ENCODE results near the gene FER.
"Not testable (repeated sequence)": the region's sequence is repeated elsewhere in the genome, so short reads cannot be mapped to it uniquely, and the experiment has no call there.

FER gene

GRCh38 chr5:109168151-109168550 is 420.5 kb downstream of the FER start:
- Histone ChIP-seq H2BK5ac (ENCODE audit: low read length) (no peak overlapping the region), H4K5ac (ENCODE audit: low read length) (no peak overlapping the region), H3K79me2 (ENCODE audit: control insufficient read depth, insufficient read depth, low read length) (no peaks in the 10 kb centered on the region), H3K18ac (ENCODE audit: low read length) (no peak overlapping the region), H3K9ac (ENCODE audit: low read length) (no peak overlapping the region), H3K4me2 (ENCODE audit: low read length) (no peak overlapping the region), H3K36me3 (ENCODE audit: control insufficient read depth, insufficient read depth, low read length) (no peaks in the 10 kb centered on the region), H3K4ac (ENCODE audit: low read depth, low read length) (no peak overlapping the region), H3K79me1 (ENCODE audit: low read length) (no peaks in the 10 kb centered on the region), H3K23ac (ENCODE audit: low read length) (no peak overlapping the region), H4K8ac (ENCODE audit: low read depth, low read length) (no peak overlapping the region), H2BK15ac (replicated peaks; ENCODE audit: low read depth) (no peak overlapping the region), H3K27me3 (ENCODE audit: insufficient read depth, low read length, poor library complexity) (no peaks in the 10 kb centered on the region), H3K4me3 (ENCODE audit: low read length) (no peak overlapping the region), H3K27ac (ENCODE audit: low read depth, low read length) (no peak overlapping the region), H3K4me1 (ENCODE audit: control insufficient read depth, low read depth, low read length) (peaks cover 2% of the 10 kb centered on the region), H2AK5ac (ENCODE audit: low read length) (no peak overlapping the region), H3K56ac (ENCODE audit: low read length) (no peak overlapping the region), H2BK120ac (ENCODE audit: low read depth, low read length) (no peak overlapping the region)
- no peak for DNase-seq
- WGBS (ENCODE audit: extremely low coverage, insufficient coverage, low lambda C conversion rate) = no CpG with 5 or more reads among the region's 3 CpGs

- H4K8ac ChIP-seq (ENCODE audit: low read depth, low read length) = no peak overlapping the region
- no peaks in the 10 kb centered on the region for H3K79me2 ChIP-seq (ENCODE audit: control insufficient read depth, insufficient read depth, low read length)
- H3K4me3 ChIP-seq (ENCODE audit: low read length) = no peak overlapping the region
- H2BK120ac ChIP-seq (ENCODE audit: low read depth, low read length) = no peak overlapping the region
- no peak overlapping the region for H3K4ac ChIP-seq (ENCODE audit: low read depth, low read length)
- WGBS (ENCODE audit: extremely low coverage, insufficient coverage, low lambda C conversion rate) = no CpG with 5 or more reads among the region's 3 CpGs
- H3K36me3 ChIP-seq (ENCODE audit: control insufficient read depth, insufficient read depth, low read length) = no peaks in the 10 kb centered on the region
- no peak overlapping the region for H3K27ac ChIP-seq (ENCODE audit: low read depth, low read length)
- H3K23ac ChIP-seq (ENCODE audit: low read length) = no peak overlapping the region
- no peak overlapping the region for H4K5ac ChIP-seq (ENCODE audit: low read length)
- no peak overlapping the region for H3K56ac ChIP-seq (ENCODE audit: low read length)
- peaks cover 2% of the 10 kb centered on the region for H3K4me1 ChIP-seq (ENCODE audit: control insufficient read depth, low read depth, low read length)
- H3K18ac ChIP-seq (ENCODE audit: low read length) = no peak overlapping the region
- H3K27me3 ChIP-seq (ENCODE audit: insufficient read depth, low read length, poor library complexity) = no peaks in the 10 kb centered on the region
- no peak overlapping the region for H2AK5ac ChIP-seq (ENCODE audit: low read length)
- no peak overlapping the region for H3K4me2 ChIP-seq (ENCODE audit: low read length)
- H2BK5ac ChIP-seq (ENCODE audit: low read length) = no peak overlapping the region
- no peak for DNase-seq
- no peak overlapping the region for H2BK15ac ChIP-seq (replicated peaks; ENCODE audit: low read depth)
- H3K9ac ChIP-seq (ENCODE audit: low read length) = no peak overlapping the region
- H3K79me1 ChIP-seq (ENCODE audit: low read length) = no peaks in the 10 kb centered on the region
Observed at GRCh38 chr5:109170629-109171350, 423.1 kb downstream of the FER start.

DNA sequence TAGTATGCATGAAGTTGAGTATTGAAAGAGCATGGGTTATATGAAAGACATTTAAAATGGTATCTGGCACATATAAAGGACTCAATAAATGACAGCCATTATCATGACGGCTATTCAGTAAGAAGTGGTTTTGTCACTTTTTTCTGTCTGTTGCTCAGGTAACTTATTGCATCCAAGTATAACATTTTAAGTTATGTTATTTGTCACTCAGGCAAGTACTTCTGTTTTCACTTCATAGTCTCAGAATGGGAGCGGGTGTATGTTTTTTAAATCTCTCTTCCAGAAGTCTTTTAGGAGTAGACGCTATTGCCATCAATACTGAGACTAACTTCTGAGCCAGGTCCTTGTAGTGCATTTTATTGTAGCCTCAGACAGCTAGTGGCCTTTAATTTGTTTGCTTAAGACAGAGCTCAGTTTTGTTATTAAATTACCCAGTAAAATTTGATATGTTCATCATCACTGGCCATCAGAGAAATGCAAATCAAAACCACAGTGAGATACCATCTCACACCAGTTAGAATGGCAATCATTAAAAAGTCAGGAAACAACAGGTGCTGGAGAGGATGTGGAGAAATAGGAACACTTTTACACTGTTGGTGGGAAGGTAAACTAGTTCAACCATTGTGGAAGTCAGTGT is 423.9 kb downstream of the FER start:
- not testable (repeated sequence) for H3K27me3 ChIP-seq (ENCODE audit: insufficient read depth, low read length, poor library complexity); H3K4me1 ChIP-seq (ENCODE audit: control insufficient read depth, low read depth, low read length); H2BK120ac ChIP-seq (ENCODE audit: low read depth, low read length); H2BK5ac ChIP-seq (ENCODE audit: low read length); DNase-seq; H3K23ac ChIP-seq (ENCODE audit: low read length); H3K36me3 ChIP-seq (ENCODE audit: control insufficient read depth, insufficient read depth, low read length); H3K79me1 ChIP-seq (ENCODE audit: low read length); H3K4ac ChIP-seq (ENCODE audit: low read depth, low read length); H3K18ac ChIP-seq (ENCODE audit: low read length); H3K79me2 ChIP-seq (ENCODE audit: control insufficient read depth, insufficient read depth, low read length); H3K27ac ChIP-seq (ENCODE audit: low read depth, low read length); H3K56ac ChIP-seq (ENCODE audit: low read length); H2AK5ac ChIP-seq (ENCODE audit: low read length); H3K9ac ChIP-seq (ENCODE audit: low read length); H4K8ac ChIP-seq (ENCODE audit: low read depth, low read length); H4K5ac ChIP-seq (ENCODE audit: low read length); H3K4me3 ChIP-seq (ENCODE audit: low read length); H2BK15ac ChIP-seq (replicated peaks; ENCODE audit: low read depth); H3K4me2 ChIP-seq (ENCODE audit: low read length)
- WGBS (ENCODE audit: extremely low coverage, insufficient coverage, low lambda C conversion rate) = no CpG with 5 or more reads among the region's 3 CpGs

- Histone ChIP-seq H3K27me3 (ENCODE audit: insufficient read depth, low read length, poor library complexity) (no peaks in the 10 kb centered on the region), H3K4me1 (ENCODE audit: control insufficient read depth, low read depth, low read length) (peaks cover 1% of the 10 kb centered on the region), H2BK120ac (ENCODE audit: low read depth, low read length) (no peak overlapping the region), H3K56ac (ENCODE audit: low read length) (no peak overlapping the region), H3K4ac (ENCODE audit: low read depth, low read length) (no peak overlapping the region), H2BK15ac (replicated peaks; ENCODE audit: low read depth) (no peak overlapping the region), H3K36me3 (ENCODE audit: control insufficient read depth, insufficient read depth, low read length) (no peaks in the 10 kb centered on the region), H3K79me2 (ENCODE audit: control insufficient read depth, insufficient read depth, low read length) (no peaks in the 10 kb centered on the region), H4K8ac (ENCODE audit: low read depth, low read length) (no peak overlapping the region), H3K23ac (ENCODE audit: low read length) (no peak overlapping the region), H4K5ac (ENCODE audit: low read length) (no peak overlapping the region), H2BK5ac (ENCODE audit: low read length) (no peak overlapping the region), H3K79me1 (ENCODE audit: low read length) (no peaks in the 10 kb centered on the region), H3K4me2 (ENCODE audit: low read length) (no peak overlapping the region), H3K18ac (ENCODE audit: low read length) (no peak overlapping the region), H2AK5ac (ENCODE audit: low read length) (no peak overlapping the region), H3K27ac (ENCODE audit: low read depth, low read length) (no peak overlapping the region), H3K4me3 (ENCODE audit: low read length) (no peak overlapping the region), H3K9ac (ENCODE audit: low read length) (no peak overlapping the region)
- DNase-seq = no peak
- no CpG with 5 or more reads among the region's 2 CpGs for WGBS (ENCODE audit: extremely low coverage, insufficient coverage, low lambda C conversion rate)
Observed at GRCh38 chr5:109173036-109173794, 425.5 kb downstream of the FER start.

DNA sequence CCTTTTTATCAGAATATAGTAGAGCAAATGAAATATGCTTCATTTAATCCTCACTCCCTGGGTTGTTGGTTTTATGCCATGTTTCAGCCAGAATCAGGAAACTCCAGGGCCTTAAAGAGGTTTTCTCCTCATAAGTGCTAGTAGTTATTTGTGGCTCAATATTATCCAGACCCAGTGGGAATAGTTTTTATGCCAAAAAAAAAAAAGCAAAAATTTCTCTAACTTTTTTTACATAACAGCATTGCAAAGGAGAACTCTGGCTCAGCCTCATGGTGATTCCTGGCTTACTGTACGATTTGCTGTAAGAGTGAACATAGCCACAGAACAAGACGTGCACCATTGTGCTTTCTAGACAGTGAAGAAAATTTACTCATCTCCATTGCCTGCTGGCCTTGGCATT is 429.5 kb downstream of the FER start:
- Histone ChIP-seq H3K4ac (ENCODE audit: low read depth, low read length) (no peak overlapping the region), H4K8ac (ENCODE audit: low read depth, low read length) (no peak overlapping the region), H3K23ac (ENCODE audit: low read length) (no peak overlapping the region), H3K27ac (ENCODE audit: low read depth, low read length) (no peak overlapping the region), H2BK120ac (ENCODE audit: low read depth, low read length) (no peak overlapping the region), H3K79me1 (ENCODE audit: low read length) (no peaks in the 10 kb centered on the region), H2BK15ac (replicated peaks; ENCODE audit: low read depth) (no peak overlapping the region), H3K27me3 (ENCODE audit: insufficient read depth, low read length, poor library complexity) (no peaks in the 10 kb centered on the region), H3K9ac (ENCODE audit: low read length) (no peak overlapping the region), H3K36me3 (ENCODE audit: control insufficient read depth, insufficient read depth, low read length) (no peaks in the 10 kb centered on the region), H3K4me3 (ENCODE audit: low read length) (no peak overlapping the region), H3K4me2 (ENCODE audit: low read length) (no peak overlapping the region), H3K56ac (ENCODE audit: low read length) (no peak overlapping the region), H3K79me2 (ENCODE audit: control insufficient read depth, insufficient read depth, low read length) (no peaks in the 10 kb centered on the region), H2AK5ac (ENCODE audit: low read length) (no peak overlapping the region), H3K4me1 (ENCODE audit: control insufficient read depth, low read depth, low read length) (no peaks in the 10 kb centered on the region), H3K18ac (ENCODE audit: low read length) (no peak overlapping the region), H2BK5ac (ENCODE audit: low read length) (no peak overlapping the region), H4K5ac (ENCODE audit: low read length) (no peak overlapping the region)
- no CpG with 5 or more reads among the region's 2 CpGs for WGBS (ENCODE audit: extremely low coverage, insufficient coverage, low lambda C conversion rate)
- DNase-seq = no peak

All from mesendoderm (in vitro differentiated cells).